ENCODE measurements around the gene CASZ1.

DNA sequence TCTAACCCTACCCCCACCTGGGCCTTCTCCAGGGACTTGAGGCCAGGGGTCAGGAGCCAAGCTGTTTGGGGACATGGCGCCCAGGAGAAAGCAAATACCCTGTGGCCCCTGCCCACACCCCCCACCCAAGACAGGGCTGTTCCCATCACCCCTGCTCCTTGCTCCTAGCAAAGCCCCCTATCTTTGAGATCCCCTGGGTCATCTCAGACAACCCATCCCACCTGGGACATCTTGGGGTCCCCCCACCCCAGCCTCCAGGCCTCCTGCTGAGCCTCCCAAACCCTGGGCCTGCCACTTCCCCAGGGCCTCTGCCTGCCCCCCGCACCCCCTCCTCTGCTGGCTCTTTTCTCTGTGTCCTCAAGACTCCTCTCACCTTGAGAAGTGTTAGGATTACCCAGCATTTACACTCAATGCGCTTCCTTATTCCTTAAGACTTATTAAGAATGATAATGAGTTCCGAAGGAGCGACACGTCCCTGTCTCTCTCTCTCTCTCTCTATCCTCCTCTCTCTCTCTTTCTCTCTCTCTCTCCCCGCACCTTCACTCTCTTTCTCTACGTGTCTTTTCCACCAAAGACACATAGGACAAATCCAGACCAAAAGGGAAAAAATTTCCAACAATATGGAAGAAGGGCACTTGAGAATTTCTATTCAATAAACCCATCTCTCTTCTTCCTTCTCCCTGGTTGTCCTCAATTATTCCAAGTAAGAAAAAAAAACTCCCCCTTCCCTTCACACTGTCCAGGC is 7.2 kb downstream of the CASZ1 start:
- TF ChIP-seq, protein P1, sequence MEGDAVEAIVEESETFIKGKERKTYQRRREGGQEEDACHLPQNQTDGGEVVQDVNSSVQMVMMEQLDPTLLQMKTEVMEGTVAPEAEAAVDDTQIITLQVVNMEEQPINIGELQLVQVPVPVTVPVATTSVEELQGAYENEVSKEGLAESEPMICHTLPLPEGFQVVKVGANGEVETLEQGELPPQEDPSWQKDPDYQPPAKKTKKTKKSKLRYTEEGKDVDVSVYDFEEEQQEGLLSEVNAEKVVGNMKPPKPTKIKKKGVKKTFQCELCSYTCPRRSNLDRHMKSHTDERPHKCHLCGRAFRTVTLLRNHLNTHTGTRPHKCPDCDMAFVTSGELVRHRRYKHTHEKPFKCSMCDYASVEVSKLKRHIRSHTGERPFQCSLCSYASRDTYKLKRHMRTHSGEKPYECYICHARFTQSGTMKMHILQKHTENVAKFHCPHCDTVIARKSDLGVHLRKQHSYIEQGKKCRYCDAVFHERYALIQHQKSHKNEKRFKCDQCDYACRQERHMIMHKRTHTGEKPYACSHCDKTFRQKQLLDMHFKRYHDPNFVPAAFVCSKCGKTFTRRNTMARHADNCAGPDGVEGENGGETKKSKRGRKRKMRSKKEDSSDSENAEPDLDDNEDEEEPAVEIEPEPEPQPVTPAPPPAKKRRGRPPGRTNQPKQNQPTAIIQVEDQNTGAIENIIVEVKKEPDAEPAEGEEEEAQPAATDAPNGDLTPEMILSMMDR (IDR thresholded peaks at IDR 0.05), result no peak
- TF ChIP-seq EP300 (IDR thresholded peaks at IDR 0.05), result no peak
